ENCODE data around the gene LRCH3.
A peak's percentile ranks its signal among the peaks of the same experiment; 100 is the strongest.

The LRCH3 gene

DNA sequence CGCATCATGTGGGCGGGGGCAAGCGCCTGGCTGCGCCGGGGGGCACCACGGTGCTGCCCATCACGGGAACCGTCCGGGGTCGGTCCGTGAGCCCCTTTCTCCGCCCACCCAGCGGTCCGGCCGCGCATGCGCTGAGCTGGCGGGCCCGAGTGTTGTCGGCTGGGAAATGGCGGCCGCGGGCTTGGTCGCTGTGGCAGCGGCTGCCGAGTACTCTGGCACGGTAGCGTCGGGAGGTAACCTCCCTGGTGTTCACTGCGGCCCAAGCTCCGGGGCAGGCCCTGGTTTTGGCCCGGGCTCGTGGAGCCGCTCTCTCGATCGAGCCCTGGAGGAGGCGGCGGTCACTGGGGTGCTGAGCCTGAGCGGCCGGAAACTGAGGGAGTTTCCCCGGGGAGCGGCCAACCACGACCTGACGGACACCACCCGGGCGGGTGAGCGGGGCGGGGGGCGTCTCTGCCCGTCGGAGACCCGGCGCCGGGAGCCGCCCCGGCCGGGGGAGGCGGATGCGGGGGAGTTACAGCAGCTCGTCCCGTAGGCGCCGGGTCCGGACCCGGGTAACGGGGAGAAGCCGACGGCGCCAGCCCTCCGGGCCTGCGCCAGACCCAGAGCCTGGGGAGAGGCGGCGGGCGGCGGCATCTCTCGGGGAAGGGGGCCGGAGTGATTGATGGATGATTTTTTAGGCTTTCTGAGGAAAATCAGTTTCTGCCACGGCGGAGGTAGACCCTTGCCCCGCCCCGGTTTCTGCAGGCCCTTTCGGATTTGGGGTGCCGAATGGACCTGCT, at the start of gene LRCH3:
LRCH3 (plus strand) TSS at position 142 of the 779 bp plus-strand sequence; CDS start at position 167, 25 bp downstream.
- Histone ChIP-seq H3K36me3 (ENCODE audit: insufficient read depth) (no peaks in the 10 kb centered on the region), H3K4me2 (peak within 1 kb of the TSS; percentile 52), H3K27ac (peak within 1 kb of the TSS; percentile 84), H3K4me1 (ENCODE audit: low read depth, poor library complexity, severe bottlenecking) (peaks cover 20% of the 10 kb centered on the region), H4K20me1 (ENCODE audit: insufficient read depth) (no peaks in the 10 kb centered on the region), H3K27me3 (ENCODE audit: insufficient read depth, low read depth) (no peaks in the 10 kb centered on the region), H3K9ac (peak within 1 kb of the TSS; percentile 92), H2AFZ (ENCODE audit: low read depth) (peak within 1 kb of the TSS; percentile 85), H3K4me3 (IDR thresholded peaks at IDR 0.05; ENCODE audit: insufficient read depth, low read depth, low read length) (peak within 1 kb of the TSS; percentile 87), H3K79me2 (ENCODE audit: insufficient read depth, low read depth) (peaks cover 34% of the 10 kb centered on the region)
- TF ChIP-seq, protein P1, sequence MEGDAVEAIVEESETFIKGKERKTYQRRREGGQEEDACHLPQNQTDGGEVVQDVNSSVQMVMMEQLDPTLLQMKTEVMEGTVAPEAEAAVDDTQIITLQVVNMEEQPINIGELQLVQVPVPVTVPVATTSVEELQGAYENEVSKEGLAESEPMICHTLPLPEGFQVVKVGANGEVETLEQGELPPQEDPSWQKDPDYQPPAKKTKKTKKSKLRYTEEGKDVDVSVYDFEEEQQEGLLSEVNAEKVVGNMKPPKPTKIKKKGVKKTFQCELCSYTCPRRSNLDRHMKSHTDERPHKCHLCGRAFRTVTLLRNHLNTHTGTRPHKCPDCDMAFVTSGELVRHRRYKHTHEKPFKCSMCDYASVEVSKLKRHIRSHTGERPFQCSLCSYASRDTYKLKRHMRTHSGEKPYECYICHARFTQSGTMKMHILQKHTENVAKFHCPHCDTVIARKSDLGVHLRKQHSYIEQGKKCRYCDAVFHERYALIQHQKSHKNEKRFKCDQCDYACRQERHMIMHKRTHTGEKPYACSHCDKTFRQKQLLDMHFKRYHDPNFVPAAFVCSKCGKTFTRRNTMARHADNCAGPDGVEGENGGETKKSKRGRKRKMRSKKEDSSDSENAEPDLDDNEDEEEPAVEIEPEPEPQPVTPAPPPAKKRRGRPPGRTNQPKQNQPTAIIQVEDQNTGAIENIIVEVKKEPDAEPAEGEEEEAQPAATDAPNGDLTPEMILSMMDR (conservative IDR thresholded peaks at IDR 0.05; ENCODE audit: low read depth, low read length) = no peak

DNA sequence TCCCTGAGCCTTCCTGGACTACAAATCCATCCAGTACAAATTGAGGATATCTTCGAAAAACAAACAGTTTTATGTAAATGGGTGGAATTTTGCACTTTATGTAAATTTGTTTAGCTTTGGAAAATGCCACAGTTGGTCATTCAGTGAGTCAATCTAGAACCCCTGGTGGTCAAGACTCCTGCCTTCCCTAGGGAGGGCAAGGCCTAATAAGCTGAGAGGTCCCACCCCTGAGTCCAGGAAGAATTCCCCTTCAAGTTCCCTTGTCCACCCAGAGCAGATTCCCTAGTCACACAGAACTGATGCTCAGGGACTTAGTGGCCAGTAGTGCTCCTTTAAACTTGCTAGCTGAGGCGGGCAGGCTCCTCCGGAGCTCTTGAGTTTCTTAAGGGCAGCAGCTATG, 48.3 kb upstream of the LRCH3 start:
- Histone ChIP-seq H3K27ac (no peak overlapping the region), H3K4me1 (ENCODE audit: low read depth, poor library complexity, severe bottlenecking) (peaks cover 9% of the 10 kb centered on the region), H4K20me1 (ENCODE audit: insufficient read depth) (no peaks in the 10 kb centered on the region), H3K79me2 (ENCODE audit: insufficient read depth, low read depth) (no peaks in the 10 kb centered on the region), H2AFZ (ENCODE audit: low read depth) (no peak overlapping the region), H3K27me3 (ENCODE audit: insufficient read depth, low read depth) (no peaks in the 10 kb centered on the region), H3K4me3 (IDR thresholded peaks at IDR 0.05; ENCODE audit: insufficient read depth, low read depth, low read length) (no peak overlapping the region), H3K36me3 (ENCODE audit: insufficient read depth) (no peaks in the 10 kb centered on the region), H3K4me2 (no peak overlapping the region), H3K9ac (no peak overlapping the region)
- TF ChIP-seq, protein P1 (conservative IDR thresholded peaks at IDR 0.05; ENCODE audit: low read depth, low read length) = no peak

DNA sequence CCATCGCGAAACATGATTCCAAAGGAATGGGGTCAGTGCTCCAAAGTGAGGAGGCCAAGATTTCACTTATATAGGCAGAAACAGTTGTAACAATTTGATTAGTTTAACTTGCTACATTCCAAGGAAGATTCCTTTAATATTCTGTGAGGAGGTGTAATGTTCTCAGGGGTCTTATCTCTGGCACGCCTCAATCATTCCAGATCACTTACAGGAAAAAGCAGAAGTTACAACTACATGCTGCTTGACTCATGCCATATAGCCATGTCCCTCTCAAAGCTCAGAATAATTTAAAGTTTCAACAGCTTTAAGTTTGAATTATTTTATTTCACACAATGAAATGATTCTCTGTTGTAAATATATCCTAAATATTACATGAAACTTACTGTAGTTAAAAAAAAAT, 44.8 kb upstream of the LRCH3 start:
- no peaks in the 10 kb centered on the region for H3K27me3 ChIP-seq (ENCODE audit: insufficient read depth, low read depth)
- no peak overlapping the region for H3K9ac ChIP-seq
- H2AFZ ChIP-seq (ENCODE audit: low read depth) = no peak overlapping the region
- no peak overlapping the region for H3K4me3 ChIP-seq (IDR thresholded peaks at IDR 0.05; ENCODE audit: insufficient read depth, low read depth, low read length)
- TF ChIP-seq, protein P1 (conservative IDR thresholded peaks at IDR 0.05; ENCODE audit: low read depth, low read length) = no peak
- H4K20me1 ChIP-seq (ENCODE audit: insufficient read depth) = peaks cover 2% of the 10 kb centered on the region; the same call in 1 of the 2 replicates
- H3K27ac ChIP-seq = no peak overlapping the region
- H3K36me3 ChIP-seq (ENCODE audit: insufficient read depth) = no peaks in the 10 kb centered on the region
- peaks cover 2% of the 10 kb centered on the region; the same call in 1 of the 2 replicates for H3K79me2 ChIP-seq (ENCODE audit: insufficient read depth, low read depth)
- H3K4me1 ChIP-seq (ENCODE audit: low read depth, poor library complexity, severe bottlenecking) = peaks cover 13% of the 10 kb centered on the region
- no peak overlapping the region for H3K4me2 ChIP-seq

DNA sequence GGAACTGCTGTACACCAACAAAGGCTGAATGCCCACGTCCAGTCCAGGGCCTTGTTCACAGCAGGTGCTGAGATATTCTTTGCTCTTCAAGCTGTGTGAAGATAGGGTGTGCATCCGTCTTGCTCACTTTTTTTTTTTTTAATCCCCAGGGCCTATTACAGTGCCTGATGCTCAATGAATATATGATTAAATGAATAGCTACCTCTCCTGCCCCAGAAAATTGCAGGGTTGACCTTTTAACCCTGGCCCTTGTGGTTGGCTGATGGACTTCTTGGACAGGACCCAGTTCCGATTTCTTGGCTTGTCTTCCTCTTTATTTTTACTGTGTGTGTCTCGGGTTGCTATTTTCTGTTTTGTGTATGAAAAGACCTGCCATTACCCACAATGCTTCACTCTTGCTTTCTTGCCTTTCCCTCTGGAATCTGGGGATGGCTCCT, 44.2 kb upstream of the LRCH3 start:
- peaks cover 8% of the 10 kb centered on the region; the same call in 1 of the 2 replicates for H3K79me2 ChIP-seq (ENCODE audit: insufficient read depth, low read depth)
- no peak overlapping the region for H3K4me3 ChIP-seq (IDR thresholded peaks at IDR 0.05; ENCODE audit: insufficient read depth, low read depth, low read length)
- H3K4me2 ChIP-seq = no peak overlapping the region
- no peaks in the 10 kb centered on the region for H3K36me3 ChIP-seq (ENCODE audit: insufficient read depth)
- H3K27ac ChIP-seq = no peak overlapping the region
- TF ChIP-seq, protein P1 (conservative IDR thresholded peaks at IDR 0.05; ENCODE audit: low read depth, low read length) = no peak
- H2AFZ ChIP-seq (ENCODE audit: low read depth) = no peak overlapping the region
- peaks cover 14% of the 10 kb centered on the region for H3K4me1 ChIP-seq (ENCODE audit: low read depth, poor library complexity, severe bottlenecking)
- no peak overlapping the region for H3K9ac ChIP-seq
- peaks cover 5% of the 10 kb centered on the region; the same call in 1 of the 2 replicates for H4K20me1 ChIP-seq (ENCODE audit: insufficient read depth)
- no peaks in the 10 kb centered on the region for H3K27me3 ChIP-seq (ENCODE audit: insufficient read depth, low read depth)

Measured in KMS-11 (cell line).